HepG2 (cell line): ENCODE results near the gene XPNPEP1. TPM values are rescaled to one million over a fixed set of nuclear protein-coding genes. Genes with fewer than 3 reads are reported as not detected.
A peak's percentile ranks its signal among the peaks of the same experiment; 100 is the strongest.

Experiments used
- ONECUT2 ChIP-seq: sonication (generic); formaldehyde crosslinking; IDR thresholded peaks from 2 replicates; pipeline ENCODE4 v1.4.0; 2020; ENCODE audit warnings: missing genetic modification reagents
- PCBP1 ChIP-seq: fragments of 200-400 bp; formaldehyde crosslinking; IDR thresholded peaks from 2 replicates; pipeline ENCODE4 v1.6.1; 2017; ENCODE audit warnings: mild to moderate bottlenecking, low read depth, low read length, borderline replicate concordance
- REL ChIP-seq: sonication (generic); formaldehyde crosslinking; conservative IDR thresholded peaks from 2 replicates; pipeline ENCODE4 v1.8.0; 2022; ENCODE audit warnings: mild to moderate bottlenecking, missing genetic modification reagents, moderate library complexity
- REPIN1 ChIP-seq: sonication (generic); formaldehyde crosslinking; IDR thresholded peaks from 2 replicates; pipeline ENCODE4 v1.8.0; 2022; ENCODE audit warnings: missing genetic modification reagents, low read depth, mild to moderate bottlenecking, borderline replicate concordance
- SPEN ChIP-seq: sonication (generic); formaldehyde crosslinking; IDR thresholded peaks from 2 replicates; pipeline ENCODE4 v1.5.1; 2020; ENCODE audit warnings: low read depth, mild to moderate bottlenecking, missing genetic modification reagents
- SRY ChIP-seq: sonication (generic); formaldehyde crosslinking; IDR thresholded peaks from 2 replicates; pipeline ENCODE4 v1.8.0; 2022; ENCODE audit warnings: mild to moderate bottlenecking, missing genetic modification reagents
- ZIK1 ChIP-seq: sonication (generic); formaldehyde crosslinking; IDR thresholded peaks from 2 replicates; pipeline ENCODE4 v1.5.0; 2020; ENCODE audit warnings: mild to moderate bottlenecking, low read depth, missing genetic modification reagents, borderline replicate concordance
- ZNF234 ChIP-seq: sonication (generic); formaldehyde crosslinking; conservative IDR thresholded peaks from 2 replicates; pipeline ENCODE4 v1.5.1; 2020; ENCODE audit warnings: mild to moderate bottlenecking, missing genetic modification reagents
- ZNF7 ChIP-seq: IDR thresholded peaks from 2 replicates; pipeline ENCODE4 v1.6.1; 2016; ENCODE audit warnings: missing biosample characterization, missing genetic modification reagents
- ZNF747 ChIP-seq: sonication (generic); formaldehyde crosslinking; IDR thresholded peaks from 2 replicates; pipeline ENCODE4 v1.8.1; 2023; ENCODE audit warnings: missing genetic modification reagents, mild to moderate bottlenecking, borderline replicate concordance
- ZSCAN22 ChIP-seq: sonication (generic); formaldehyde crosslinking; IDR thresholded peaks from 2 replicates; pipeline ENCODE4 v1.4.0; 2020; ENCODE audit warnings: mild to moderate bottlenecking, missing genetic modification reagents
- polyA plus RNA-seq, 8 experiments: library from polyadenylated mRNA; depleted of rRNA in 3 of 8; stranded (reverse) in 7 of 8; unstranded in 1 of 8; fragments of >200 nt; fragmentation: Illumina TruSeq in 4 of 8; extraction: Trizol in 4 of 8; gene quantifications; 2 replicates each; pipeline versions ENCODE4 v1.2.1 to v1.2.3, GENCODE V29; 2011 to 2016; ENCODE audit warnings: low read depth in 4 of 8, missing spikeins in 1 of 8, mixed read lengths in 1 of 8; ENCODE audit not compliant: insufficient read depth in 1 of 8
- total RNA-seq, 5 experiments: library from RNA; depleted of rRNA; stranded (reverse); fragments of >200 nt; fragmentation: Illumina TruSeq; extraction: Trizol; gene quantifications; 2 replicates each; pipeline ENCODE4 v1.2.3, GENCODE V29; 2016; ENCODE audit warnings: low read depth in 1 of 5
- TF ChIP-seq, protein P1 (sequence below): sonication (generic); formaldehyde crosslinking; IDR thresholded peaks from 2 replicates; pipeline ENCODE4 v1.4.0; 2020; ENCODE audit warnings: missing genetic modification reagents
- TF ChIP-seq, protein P2 (sequence below): sonication (generic); formaldehyde crosslinking; IDR thresholded peaks from 2 replicates; pipeline ENCODE4 v1.8.1; 2023; ENCODE audit warnings: missing genetic modification reagents, inconsistent platforms, borderline replicate concordance
- TF ChIP-seq, protein P3 (sequence below): sonication (generic); formaldehyde crosslinking; IDR thresholded peaks from 2 replicates; pipeline ENCODE4 v1.4.0; 2020; ENCODE audit warnings: missing genetic modification reagents
- TF ChIP-seq, protein P4 (sequence below): sonication (generic); formaldehyde crosslinking; IDR thresholded peaks from 2 replicates; pipeline ENCODE4 v1.4.0; 2020; ENCODE audit warnings: missing genetic modification reagents

The XPNPEP1 gene
- total and polyA plus RNA-seq, 2 of the 13 experiments (the other 11 are each of a cell fraction or from before 2014, with no cell fraction given), result 30.3 to 55.5 TPM

DNA sequence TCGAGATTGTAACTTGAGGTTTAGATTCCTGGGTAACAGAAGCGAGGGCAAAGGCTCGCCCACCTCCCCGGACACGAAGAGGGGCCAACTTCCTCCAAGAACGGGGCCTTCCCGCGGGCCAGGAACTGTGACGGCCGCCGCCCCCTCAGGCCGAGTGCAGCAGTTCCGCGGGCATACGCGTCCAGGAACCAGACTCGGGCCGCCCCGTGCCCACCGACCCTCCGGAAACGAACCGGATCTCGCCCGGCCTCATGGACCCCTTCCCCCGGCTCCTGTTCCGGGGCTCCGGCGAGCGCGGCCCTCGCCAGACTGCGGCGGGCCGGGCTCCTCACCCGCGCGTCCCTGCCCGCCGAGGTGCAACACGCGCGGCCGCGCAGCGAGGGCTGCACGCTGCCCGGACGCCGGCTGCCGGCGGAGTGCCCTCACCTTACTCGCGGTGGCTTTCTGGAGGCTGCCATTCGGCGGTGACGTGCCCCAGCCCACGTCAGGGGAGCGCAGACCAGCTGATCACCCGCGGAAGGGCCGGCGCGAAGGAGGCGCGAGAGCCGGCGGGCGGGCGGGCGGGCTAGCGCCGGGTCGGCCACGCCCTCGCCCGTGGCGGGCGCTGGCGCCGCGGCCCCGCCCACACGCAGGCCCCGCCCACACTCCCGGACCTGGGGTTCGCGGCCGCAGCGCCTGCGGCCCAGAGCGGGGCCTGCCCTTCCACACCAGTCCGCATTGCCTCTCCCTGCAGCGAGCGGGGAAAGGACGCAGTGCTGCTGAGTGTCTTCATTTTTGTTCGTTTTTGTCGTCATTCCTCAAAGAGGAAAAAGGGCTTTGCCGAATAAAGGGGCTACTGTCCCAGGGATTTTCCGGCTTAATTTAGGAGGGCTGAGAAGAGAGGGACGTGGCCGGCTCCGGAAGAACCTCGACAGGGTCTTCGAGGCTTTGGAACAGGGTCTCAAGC, at the start of gene XPNPEP1 (continued):
- TF ChIP-seq REL (CRISPR knock-in tag), result no peak
- TF ChIP-seq ZSCAN22, result no peak
- TF ChIP-seq, protein P1, sequence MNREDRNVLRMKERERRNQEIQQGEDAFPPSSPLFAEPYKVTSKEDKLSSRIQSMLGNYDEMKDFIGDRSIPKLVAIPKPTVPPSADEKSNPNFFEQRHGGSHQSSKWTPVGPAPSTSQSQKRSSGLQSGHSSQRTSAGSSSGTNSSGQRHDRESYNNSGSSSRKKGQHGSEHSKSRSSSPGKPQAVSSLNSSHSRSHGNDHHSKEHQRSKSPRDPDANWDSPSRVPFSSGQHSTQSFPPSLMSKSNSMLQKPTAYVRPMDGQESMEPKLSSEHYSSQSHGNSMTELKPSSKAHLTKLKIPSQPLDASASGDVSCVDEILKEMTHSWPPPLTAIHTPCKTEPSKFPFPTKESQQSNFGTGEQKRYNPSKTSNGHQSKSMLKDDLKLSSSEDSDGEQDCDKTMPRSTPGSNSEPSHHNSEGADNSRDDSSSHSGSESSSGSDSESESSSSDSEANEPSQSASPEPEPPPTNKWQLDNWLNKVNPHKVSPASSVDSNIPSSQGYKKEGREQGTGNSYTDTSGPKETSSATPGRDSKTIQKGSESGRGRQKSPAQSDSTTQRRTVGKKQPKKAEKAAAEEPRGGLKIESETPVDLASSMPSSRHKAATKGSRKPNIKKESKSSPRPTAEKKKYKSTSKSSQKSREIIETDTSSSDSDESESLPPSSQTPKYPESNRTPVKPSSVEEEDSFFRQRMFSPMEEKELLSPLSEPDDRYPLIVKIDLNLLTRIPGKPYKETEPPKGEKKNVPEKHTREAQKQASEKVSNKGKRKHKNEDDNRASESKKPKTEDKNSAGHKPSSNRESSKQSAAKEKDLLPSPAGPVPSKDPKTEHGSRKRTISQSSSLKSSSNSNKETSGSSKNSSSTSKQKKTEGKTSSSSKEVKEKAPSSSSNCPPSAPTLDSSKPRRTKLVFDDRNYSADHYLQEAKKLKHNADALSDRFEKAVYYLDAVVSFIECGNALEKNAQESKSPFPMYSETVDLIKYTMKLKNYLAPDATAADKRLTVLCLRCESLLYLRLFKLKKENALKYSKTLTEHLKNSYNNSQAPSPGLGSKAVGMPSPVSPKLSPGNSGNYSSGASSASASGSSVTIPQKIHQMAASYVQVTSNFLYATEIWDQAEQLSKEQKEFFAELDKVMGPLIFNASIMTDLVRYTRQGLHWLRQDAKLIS (CRISPR knock-in tag), result no peak
- no peak for TF ChIP-seq ZNF234 (CRISPR knock-in tag)
- TF ChIP-seq, protein P2, sequence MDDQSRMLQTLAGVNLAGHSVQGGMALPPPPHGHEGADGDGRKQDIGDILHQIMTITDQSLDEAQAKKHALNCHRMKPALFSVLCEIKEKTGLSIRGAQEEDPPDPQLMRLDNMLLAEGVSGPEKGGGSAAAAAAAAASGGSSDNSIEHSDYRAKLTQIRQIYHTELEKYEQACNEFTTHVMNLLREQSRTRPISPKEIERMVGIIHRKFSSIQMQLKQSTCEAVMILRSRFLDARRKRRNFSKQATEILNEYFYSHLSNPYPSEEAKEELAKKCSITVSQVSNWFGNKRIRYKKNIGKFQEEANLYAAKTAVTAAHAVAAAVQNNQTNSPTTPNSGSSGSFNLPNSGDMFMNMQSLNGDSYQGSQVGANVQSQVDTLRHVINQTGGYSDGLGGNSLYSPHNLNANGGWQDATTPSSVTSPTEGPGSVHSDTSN (CRISPR knock-in tag), result no peak
- no peak for TF ChIP-seq SPEN (CRISPR knock-in tag)
- no peak for TF ChIP-seq SRY (CRISPR knock-in tag)
- no peak for TF ChIP-seq ZNF7
- TF ChIP-seq ZNF747 (CRISPR knock-in tag), result 0 out of 2 replicates have a peak, but pooled peaks have one; percentile 53
- no peak for TF ChIP-seq PCBP1
- TF ChIP-seq ONECUT2, result no peak
- TF ChIP-seq, protein P3, sequence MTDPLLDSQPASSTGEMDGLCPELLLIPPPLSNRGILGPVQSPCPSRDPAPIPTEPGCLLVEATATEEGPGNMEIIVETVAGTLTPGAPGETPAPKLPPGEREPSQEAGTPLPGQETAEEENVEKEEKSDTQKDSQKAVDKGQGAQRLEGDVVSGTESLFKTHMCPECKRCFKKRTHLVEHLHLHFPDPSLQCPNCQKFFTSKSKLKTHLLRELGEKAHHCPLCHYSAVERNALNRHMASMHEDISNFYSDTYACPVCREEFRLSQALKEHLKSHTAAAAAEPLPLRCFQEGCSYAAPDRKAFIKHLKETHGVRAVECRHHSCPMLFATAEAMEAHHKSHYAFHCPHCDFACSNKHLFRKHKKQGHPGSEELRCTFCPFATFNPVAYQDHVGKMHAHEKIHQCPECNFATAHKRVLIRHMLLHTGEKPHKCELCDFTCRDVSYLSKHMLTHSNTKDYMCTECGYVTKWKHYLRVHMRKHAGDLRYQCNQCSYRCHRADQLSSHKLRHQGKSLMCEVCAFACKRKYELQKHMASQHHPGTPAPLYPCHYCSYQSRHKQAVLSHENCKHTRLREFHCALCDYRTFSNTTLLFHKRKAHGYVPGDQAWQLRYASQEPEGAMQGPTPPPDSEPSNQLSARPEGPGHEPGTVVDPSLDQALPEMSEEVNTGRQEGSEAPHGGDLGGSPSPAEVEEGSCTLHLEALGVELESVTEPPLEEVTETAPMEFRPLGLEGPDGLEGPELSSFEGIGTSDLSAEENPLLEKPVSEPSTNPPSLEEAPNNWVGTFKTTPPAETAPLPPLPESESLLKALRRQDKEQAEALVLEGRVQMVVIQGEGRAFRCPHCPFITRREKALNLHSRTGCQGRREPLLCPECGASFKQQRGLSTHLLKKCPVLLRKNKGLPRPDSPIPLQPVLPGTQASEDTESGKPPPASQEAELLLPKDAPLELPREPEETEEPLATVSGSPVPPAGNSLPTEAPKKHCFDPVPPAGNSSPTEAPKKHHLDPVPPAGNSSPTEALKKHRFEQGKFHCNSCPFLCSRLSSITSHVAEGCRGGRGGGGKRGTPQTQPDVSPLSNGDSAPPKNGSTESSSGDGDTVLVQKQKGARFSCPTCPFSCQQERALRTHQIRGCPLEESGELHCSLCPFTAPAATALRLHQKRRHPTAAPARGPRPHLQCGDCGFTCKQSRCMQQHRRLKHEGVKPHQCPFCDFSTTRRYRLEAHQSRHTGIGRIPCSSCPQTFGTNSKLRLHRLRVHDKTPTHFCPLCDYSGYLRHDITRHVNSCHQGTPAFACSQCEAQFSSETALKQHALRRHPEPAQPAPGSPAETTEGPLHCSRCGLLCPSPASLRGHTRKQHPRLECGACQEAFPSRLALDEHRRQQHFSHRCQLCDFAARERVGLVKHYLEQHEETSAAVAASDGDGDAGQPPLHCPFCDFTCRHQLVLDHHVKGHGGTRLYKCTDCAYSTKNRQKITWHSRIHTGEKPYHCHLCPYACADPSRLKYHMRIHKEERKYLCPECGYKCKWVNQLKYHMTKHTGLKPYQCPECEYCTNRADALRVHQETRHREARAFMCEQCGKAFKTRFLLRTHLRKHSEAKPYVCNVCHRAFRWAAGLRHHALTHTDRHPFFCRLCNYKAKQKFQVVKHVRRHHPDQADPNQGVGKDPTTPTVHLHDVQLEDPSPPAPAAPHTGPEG, result peak; percentile 46; the same call in 1 of the 2 replicates
- TF ChIP-seq, protein P4, sequence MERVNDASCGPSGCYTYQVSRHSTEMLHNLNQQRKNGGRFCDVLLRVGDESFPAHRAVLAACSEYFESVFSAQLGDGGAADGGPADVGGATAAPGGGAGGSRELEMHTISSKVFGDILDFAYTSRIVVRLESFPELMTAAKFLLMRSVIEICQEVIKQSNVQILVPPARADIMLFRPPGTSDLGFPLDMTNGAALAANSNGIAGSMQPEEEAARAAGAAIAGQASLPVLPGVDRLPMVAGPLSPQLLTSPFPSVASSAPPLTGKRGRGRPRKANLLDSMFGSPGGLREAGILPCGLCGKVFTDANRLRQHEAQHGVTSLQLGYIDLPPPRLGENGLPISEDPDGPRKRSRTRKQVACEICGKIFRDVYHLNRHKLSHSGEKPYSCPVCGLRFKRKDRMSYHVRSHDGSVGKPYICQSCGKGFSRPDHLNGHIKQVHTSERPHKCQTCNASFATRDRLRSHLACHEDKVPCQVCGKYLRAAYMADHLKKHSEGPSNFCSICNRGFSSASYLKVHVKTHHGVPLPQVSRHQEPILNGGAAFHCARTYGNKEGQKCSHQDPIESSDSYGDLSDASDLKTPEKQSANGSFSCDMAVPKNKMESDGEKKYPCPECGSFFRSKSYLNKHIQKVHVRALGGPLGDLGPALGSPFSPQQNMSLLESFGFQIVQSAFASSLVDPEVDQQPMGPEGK (CRISPR knock-in tag), result peak; percentile 46
- peak; percentile 68; the same call in 1 of the 2 replicates for TF ChIP-seq ZIK1 (CRISPR knock-in tag)
- TF ChIP-seq REPIN1 (CRISPR knock-in tag), result no peak
